T-helper 1 cell treated with Interleukin-12 subunit alpha and Interleukin-12 subunit beta and Interleukin-4 antibody, amounts not matched to agents 30 μg/mL and 1 μg/mL, for 36 hours (primary cell): Measurements from ENCODE around the gene GPR153.
A peak's percentile ranks its signal among the peaks of the same experiment; 100 is the strongest.
"Not testable (repeated sequence)": the region's sequence is repeated elsewhere in the genome, so short reads cannot be mapped to it uniquely, and the experiment has no call there.

ENCODE experiments used
- H3K27ac Mint-ChIP-seq: one replicate; pipeline ENCODE4 v1.8.0; 2021; ENCODE audit warnings: mild to moderate bottlenecking, mixed read lengths
- H3K27me3 Mint-ChIP-seq: one replicate; pipeline ENCODE4 v1.8.0; 2021; ENCODE audit warnings: low read depth, mixed read lengths
- H3K36me3 Mint-ChIP-seq: one replicate; pipeline ENCODE4 v1.8.0; 2021; ENCODE audit warnings: low read depth, mixed read lengths
- H3K4me1 Mint-ChIP-seq: one replicate; pipeline ENCODE4 v1.8.0; 2021; ENCODE audit warnings: low read depth, mixed read lengths
- H3K4me3 Mint-ChIP-seq: one replicate; pipeline ENCODE4 v1.8.0; 2021; ENCODE audit warnings: mild to moderate bottlenecking, moderate library complexity, mixed read lengths
- H3K9me3 Mint-ChIP-seq: one replicate; pipeline ENCODE4 v1.8.0; 2021; ENCODE audit warnings: mixed read lengths

The GPR153 gene

DNA sequence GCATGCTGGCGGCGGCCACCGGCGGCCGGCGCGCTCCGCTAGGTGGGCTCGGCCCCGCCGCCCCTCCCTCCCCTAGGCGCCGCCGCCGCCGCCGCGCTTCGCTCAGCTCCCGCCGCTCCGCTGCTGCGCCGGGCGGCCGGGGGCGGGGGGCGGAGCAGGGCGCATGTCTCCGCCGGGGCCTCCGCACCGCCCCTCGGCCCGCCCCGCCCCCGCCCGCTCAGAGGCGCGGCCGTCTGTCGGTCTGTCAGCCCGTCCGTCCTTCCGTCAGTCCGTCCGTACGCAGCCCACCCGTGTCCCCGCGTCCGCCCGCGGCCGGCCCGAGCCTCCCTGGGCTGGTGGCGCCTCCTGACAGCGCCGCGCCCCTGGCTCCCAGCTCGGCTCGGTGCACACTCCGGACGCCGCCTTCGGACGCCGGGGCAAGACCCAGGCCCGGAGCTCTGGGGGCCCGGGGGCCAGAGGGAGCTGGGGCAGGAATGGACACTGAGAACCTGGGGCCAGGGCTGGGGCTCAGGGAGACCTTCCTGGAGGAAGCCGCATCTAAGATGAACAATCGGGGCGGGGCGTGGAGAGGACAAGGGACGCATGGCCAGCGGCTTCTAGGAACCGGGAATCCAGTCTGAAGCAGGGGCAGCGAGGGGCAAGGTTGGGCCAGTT, at the start of gene GPR153:
Gene GPR153, minus strand, starts transcription at position 138 of the 654 bp plus-strand sequence. CDS start 6,193 bp downstream, outside the sequence.
- no peaks in the 10 kb centered on the region for H3K36me3 Mint-ChIP-seq
- H3K27me3 Mint-ChIP-seq, result peaks cover 28% of the 10 kb centered on the region
- peak within 1 kb of the TSS; percentile 44 for H3K4me3 Mint-ChIP-seq
- H3K4me1 Mint-ChIP-seq, result peaks cover 7% of the 10 kb centered on the region
- H3K9me3 Mint-ChIP-seq, result no peaks in the 10 kb centered on the region
- no peak within 1 kb of the TSS for H3K27ac Mint-ChIP-seq

DNA sequence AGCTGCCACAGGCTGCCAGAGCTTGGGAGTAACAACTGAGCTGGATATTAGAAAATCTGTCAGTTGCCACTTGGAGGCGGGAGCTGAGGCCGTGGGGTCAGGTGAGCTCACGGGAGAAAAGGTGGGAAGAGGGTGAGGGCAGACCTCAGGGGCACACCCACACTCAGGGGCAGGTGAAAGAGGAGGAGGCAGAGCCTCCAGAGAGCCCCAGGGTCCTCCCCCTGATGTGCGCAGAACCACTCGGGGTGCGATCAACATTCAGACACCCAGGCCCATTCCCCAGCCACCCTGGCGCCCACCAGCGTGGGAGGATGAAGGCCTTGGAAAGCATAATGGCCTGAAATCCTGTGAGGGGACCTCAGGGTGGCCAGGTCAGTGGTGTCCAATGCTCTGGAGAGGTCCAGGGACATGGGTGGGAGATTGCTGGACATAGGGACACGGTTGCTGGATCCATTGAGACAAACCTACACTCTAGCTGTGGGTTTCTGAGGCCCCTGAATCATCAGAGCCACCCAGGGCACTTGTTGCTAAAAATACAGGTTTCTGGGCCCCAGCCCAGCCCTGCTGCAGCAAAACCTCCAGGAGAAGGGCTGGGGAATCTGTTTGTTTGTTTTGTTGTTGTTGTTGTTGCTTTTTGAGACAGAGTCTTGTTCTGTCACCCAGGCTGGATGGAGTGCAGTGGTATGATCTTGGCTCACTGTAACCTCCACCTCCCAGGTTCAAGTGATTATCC, 49.4 kb upstream of the GPR153 start:
- Mint-ChIP-seq H3K27ac (no peak overlapping the region), H3K4me3 (no peak overlapping the region), H3K36me3 (peaks cover 9% of the 10 kb centered on the region), H3K4me1 (peaks cover 1% of the 10 kb centered on the region), H3K27me3 (no peaks in the 10 kb centered on the region), H3K9me3 (peaks cover 16% of the 10 kb centered on the region)

DNA sequence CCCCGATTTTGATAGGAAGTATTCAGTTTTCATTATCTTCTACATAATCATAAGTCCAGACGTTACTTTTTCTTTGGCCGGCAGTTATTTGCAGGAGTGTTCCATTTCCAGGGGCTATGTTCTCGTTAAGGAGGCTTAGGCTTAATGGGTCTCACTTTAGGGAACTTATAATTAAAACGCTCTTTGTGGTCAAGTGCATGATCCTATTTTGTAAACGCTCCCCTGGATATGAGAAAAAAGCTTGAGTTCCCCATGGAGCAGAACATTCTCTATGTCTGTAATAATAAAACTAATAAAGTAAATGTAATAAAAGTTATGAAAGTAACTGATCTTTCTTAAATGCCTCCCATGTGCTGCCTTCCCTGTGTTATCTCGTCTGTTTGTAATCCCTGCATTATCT, 48.7 kb upstream of the GPR153 start:
- peaks cover 16% of the 10 kb centered on the region for H3K9me3 Mint-ChIP-seq
- no peak overlapping the region for H3K4me3 Mint-ChIP-seq
- H3K27ac Mint-ChIP-seq, result peak overlapping the region; percentile 62

DNA sequence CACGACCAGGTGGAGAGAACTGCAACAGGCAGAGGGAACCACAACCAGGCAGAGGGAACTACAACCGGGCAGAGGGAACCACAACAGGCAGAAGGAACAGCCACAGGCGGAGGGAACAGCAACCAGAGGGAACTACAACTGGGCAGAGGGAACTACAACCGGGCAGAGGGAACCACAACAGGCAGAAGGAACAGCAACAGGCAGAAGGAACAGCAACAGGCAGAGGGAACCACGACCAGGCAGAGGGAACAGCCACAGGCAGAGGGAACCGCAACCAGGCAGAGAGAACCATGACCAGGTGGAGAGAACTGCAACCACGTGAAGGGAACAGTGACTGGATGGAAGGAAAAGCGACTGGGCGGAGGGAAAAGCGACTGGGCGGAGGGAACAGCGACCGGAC, 47.6 kb upstream of the GPR153 start:
- no peak overlapping the region for H3K27ac Mint-ChIP-seq
- H3K9me3 Mint-ChIP-seq, result peaks cover 16% of the 10 kb centered on the region
- H3K36me3 Mint-ChIP-seq, result peaks cover 9% of the 10 kb centered on the region
- H3K4me1 Mint-ChIP-seq, result peaks cover 1% of the 10 kb centered on the region
- H3K27me3 Mint-ChIP-seq, result no peaks in the 10 kb centered on the region
- H3K4me3 Mint-ChIP-seq, result no peak overlapping the region

More for the DNA sequence above, 48.7 kb upstream of the GPR153 start:
- H3K4me1 Mint-ChIP-seq, result peaks cover 1% of the 10 kb centered on the region
- no peaks in the 10 kb centered on the region for H3K27me3 Mint-ChIP-seq
- H3K36me3 Mint-ChIP-seq, result peaks cover 9% of the 10 kb centered on the region

DNA sequence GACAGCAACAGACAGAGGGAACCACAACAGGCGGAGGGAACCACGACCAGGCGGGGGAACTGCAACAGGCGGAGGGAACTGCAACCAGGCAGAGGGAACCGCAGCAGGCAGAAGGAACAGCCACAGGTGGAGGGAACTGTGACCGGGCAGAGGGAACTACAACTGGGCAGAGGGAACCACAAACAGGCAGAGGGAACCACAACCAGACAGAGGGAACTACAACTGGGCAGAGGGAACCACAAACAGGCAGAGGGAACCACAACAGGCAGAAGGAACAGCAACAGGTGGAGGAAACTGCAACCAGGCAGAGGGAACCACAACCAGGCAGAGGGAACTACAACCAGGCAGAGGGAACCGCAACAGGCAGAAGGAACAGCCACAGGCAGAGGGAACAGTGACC, 46.8 kb upstream of the GPR153 start:
- H3K27ac Mint-ChIP-seq, H3K27me3 Mint-ChIP-seq, H3K4me3 Mint-ChIP-seq, H3K4me1 Mint-ChIP-seq, H3K36me3 Mint-ChIP-seq: not testable (repeated sequence)
- peaks cover 16% of the 10 kb centered on the region for H3K9me3 Mint-ChIP-seq

DNA sequence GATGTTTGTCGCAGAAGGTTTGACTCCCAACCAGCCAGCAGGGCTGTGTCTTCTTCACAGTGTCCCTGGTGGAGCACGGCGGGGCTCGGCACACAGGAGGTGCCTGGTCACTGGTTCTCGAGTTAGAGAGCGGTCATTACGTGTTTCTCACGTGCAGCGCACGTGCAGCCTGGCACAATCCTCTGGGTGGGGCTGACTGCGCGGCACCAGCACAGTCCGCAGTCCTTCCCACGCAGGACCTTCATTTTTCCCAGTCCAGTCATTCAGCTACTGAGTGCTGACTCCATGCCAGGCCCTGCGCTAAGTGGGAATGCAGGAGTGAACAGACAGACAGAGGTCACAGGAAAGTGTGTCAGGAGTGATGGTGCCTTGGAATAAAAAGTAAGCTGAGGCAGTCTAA, 46.2 kb upstream of the GPR153 start:
- H3K27ac Mint-ChIP-seq, result no peak overlapping the region
- H3K4me3 Mint-ChIP-seq, result no peak overlapping the region
- peaks cover 9% of the 10 kb centered on the region for H3K36me3 Mint-ChIP-seq
- peaks cover 1% of the 10 kb centered on the region for H3K4me1 Mint-ChIP-seq
- peaks cover 16% of the 10 kb centered on the region for H3K9me3 Mint-ChIP-seq
- no peaks in the 10 kb centered on the region for H3K27me3 Mint-ChIP-seq

DNA sequence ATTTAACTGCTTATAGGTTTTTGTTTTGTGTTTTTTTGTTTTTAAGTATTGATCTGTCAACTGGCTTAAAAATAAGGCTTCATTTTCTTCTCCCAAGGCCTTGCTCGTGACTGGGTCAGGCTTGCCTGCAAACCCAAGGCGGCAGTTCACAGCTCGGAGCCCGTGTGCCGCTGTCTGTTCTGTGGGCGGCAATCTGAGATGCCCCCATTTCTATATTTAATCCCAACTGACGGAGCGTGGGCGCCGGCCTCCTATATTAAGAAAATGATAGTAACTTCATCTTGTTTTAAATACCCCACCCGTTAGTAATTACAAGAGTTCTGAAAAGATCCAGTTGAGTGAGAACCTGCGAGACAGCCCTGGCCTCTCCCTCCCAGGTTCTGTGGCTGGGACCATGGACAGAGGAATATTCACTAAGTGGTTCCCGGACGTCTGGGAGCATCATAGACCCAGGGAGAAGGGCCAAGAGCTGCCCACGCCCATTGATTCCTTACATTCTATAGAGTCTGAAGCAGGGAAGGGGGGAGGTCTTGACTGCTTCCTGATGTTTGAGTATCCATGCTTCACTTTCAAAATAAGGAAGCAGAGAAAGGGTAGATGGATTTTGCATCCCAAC, 42.6 kb upstream of the GPR153 start:
- Mint-ChIP-seq H3K4me1 (peaks cover 1% of the 10 kb centered on the region), H3K9me3 (peaks cover 15% of the 10 kb centered on the region), H3K27me3 (no peaks in the 10 kb centered on the region), H3K27ac (no peak overlapping the region), H3K4me3 (no peak overlapping the region), H3K36me3 (peaks cover 9% of the 10 kb centered on the region)

DNA sequence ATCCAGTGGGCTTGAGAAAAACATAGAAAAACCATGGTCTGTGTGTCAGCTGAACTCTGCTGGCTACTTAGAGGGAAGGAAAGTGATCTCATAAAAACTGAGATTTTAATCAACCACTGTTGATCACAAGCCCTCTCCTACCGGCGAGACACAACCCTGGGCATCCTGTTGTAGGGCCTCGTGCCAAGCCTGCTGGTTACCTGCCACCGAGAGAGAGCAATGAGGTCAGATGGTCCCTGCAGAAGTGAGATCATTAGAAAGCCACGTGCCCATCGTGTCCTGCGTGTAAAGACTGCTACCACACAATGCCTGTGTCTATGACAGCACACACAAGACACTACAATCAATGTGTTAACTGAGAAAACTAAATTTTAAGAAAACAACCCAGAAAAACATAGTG, 41.7 kb upstream of the GPR153 start:
- Mint-ChIP-seq H3K4me1 (peaks cover 1% of the 10 kb centered on the region), H3K27ac (no peak overlapping the region), H3K9me3 (peaks cover 6% of the 10 kb centered on the region), H3K36me3 (peaks cover 9% of the 10 kb centered on the region), H3K4me3 (no peak overlapping the region), H3K27me3 (no peaks in the 10 kb centered on the region)

DNA sequence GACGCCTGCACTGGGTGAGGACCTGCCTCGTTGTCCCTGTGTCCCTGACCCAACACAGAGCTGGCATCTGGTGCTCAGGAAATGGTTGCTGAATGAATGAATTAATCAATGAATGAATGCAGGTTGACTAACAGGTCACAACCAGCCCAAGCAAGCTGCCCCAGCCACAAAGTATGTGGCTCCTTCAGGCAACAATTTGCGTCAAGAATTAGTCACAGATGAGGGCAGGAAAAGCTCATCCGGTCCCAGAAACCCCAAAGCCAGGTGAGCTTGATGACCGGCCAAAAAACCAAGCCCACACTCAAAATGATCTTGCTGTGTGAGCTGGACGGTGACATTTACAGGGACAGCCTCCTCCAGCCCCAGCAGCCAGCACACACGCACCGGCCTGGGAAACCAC, 40.6 kb upstream of the GPR153 start:
- Mint-ChIP-seq H3K36me3 (peaks cover 2% of the 10 kb centered on the region), H3K9me3 (no peaks in the 10 kb centered on the region), H3K27ac (no peak overlapping the region), H3K4me3 (no peak overlapping the region), H3K4me1 (no peaks in the 10 kb centered on the region), H3K27me3 (no peaks in the 10 kb centered on the region)

DNA sequence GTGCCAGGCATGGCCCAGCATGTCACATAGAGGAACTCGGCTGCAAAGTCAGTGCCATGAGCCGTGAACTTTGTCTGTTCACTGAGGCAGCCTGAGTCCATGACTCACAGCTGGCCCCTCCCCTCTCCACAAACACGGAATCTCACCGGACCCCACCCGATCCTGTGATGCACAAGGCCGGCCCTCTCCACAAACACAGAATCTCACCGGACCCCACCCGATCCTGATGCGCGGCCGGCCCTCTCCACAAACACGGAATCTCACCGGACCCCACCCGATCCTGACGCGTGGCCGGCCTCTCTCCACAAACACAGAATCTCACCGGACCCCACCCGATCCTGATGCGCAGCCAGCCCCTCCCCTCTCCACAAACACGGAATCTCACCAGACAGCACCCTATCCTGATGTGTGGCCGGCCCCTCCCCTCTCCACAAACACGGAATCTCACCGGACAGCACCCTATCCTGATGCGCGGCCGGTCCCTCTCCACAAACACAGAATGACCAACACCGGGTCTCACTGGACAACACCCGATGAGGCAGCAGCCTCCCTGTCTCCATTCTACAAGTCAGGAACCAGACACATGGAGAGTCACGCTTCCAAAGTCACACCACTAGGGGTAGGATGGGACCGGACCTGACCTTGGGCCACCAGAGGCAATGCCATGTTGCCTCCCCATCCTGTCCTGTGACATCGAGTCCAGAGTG, 39.6 kb upstream of the GPR153 start:
- H3K27ac Mint-ChIP-seq, result no peak overlapping the region

DNA sequence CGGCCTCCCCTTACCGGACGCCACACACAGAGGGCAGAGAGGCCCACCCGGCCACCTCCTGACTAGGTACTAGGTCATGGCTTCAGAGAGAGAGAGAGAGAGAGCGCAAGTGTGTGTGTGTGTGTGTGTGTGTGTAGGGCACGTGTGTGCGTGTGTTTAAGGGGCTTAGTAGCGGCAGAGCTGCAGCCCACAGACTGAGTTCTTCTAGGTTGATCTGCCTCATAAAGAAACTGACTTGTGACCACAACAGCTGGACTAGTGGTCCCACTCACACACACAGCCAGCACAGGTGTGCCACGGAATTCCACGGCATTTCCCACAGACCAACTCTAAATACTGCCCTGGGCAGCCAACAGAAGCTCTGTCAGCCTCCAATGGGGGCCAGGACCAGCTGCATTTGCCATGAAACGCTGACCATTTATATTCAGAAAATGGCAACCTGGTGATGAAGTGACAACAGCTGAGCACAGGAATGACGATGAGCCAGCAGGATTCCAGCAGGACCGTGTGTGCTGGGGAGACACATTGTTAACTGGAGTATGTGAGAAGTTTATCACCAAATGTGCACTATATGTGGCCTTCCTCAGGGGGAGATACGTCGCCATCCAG, 38.8 kb upstream of the GPR153 start:
- H3K4me3 Mint-ChIP-seq, result no peak overlapping the region
- H3K4me1 Mint-ChIP-seq, result peaks cover 2% of the 10 kb centered on the region
- H3K9me3 Mint-ChIP-seq, result no peaks in the 10 kb centered on the region
- no peaks in the 10 kb centered on the region for H3K27me3 Mint-ChIP-seq
- H3K27ac Mint-ChIP-seq, result no peak overlapping the region
- H3K36me3 Mint-ChIP-seq, result peaks cover 2% of the 10 kb centered on the region

More for the DNA sequence above, 39.6 kb upstream of the GPR153 start:
- H3K4me3 Mint-ChIP-seq, result no peak overlapping the region
- H3K4me1 Mint-ChIP-seq, result no peaks in the 10 kb centered on the region
- peaks cover 2% of the 10 kb centered on the region for H3K36me3 Mint-ChIP-seq
- no peaks in the 10 kb centered on the region for H3K9me3 Mint-ChIP-seq
- no peaks in the 10 kb centered on the region for H3K27me3 Mint-ChIP-seq

DNA sequence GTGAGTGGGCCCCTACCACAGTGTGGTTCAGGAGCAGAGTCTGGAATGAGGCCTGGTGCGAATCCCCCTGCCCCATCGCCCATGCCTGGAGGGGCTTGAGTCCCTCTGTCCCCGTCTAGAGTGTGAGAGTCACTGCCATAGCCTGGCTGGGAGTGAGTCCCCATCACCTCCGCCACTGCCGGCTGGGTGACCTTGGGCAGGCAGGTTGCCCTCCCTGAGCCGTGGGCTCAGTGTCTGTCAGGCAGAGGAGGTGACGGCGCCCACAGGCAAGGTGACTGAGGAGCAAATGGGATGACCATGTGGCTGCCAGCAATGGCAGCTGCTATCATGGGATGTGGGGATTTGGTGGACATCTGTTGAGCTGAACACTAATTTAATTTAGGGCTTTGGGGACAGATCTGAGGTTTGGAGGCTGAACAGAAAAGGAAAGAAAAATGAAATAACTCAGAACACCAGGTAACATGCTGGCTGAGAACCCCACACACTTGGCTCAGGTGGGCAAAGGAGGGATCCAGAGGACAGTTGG, 38.1 kb upstream of the GPR153 start:
- H3K27ac Mint-ChIP-seq, result no peak overlapping the region
- peaks cover 2% of the 10 kb centered on the region for H3K36me3 Mint-ChIP-seq
- H3K4me3 Mint-ChIP-seq, result no peak overlapping the region
- no peaks in the 10 kb centered on the region for H3K27me3 Mint-ChIP-seq
- peaks cover 4% of the 10 kb centered on the region for H3K4me1 Mint-ChIP-seq
- no peaks in the 10 kb centered on the region for H3K9me3 Mint-ChIP-seq

DNA sequence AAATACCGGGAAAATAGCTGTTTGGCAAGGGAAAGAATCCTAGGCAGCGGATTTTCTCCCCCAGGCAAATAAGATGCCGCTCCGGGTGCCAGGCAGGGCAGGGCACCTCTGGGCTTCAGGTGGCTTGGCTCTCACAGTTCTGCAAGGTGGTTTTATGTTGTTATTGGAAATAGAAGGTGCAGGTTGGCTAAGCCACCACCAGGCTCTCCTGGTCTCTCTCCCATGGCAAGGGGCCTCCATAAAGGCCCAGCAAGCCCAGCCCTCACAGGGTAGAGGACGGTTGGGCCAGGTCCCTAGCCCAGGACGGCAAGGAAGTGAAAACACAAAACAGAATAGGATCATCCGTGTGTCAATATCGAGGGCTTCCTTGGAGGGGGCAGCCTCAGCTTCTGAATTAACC, 37.6 kb upstream of the GPR153 start:
- Mint-ChIP-seq H3K36me3 (peaks cover 3% of the 10 kb centered on the region), H3K4me1 (peaks cover 4% of the 10 kb centered on the region), H3K4me3 (no peak overlapping the region), H3K27me3 (no peaks in the 10 kb centered on the region), H3K9me3 (no peaks in the 10 kb centered on the region), H3K27ac (no peak overlapping the region)

DNA sequence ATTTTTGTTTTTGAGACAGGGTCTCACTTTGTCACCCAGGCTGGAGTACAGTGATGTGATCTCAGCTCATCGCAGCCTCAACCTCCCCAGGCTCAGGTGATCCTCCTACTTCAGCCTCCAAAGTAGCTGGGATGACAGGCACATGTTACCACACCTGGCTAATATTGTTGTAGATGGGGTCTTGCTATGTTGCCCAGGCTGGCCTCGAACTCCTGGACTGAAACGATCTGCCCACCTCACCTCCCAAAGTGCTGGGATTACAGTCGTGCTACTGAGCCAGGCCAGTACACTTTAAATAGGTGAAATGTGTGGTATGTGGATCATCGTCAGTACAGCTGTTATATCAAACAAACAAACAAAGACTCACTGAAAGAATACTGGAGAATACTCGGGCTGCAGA, 35.0 kb upstream of the GPR153 start:
- Mint-ChIP-seq H3K9me3 (no peaks in the 10 kb centered on the region), H3K4me3 (no peak overlapping the region), H3K27me3 (no peaks in the 10 kb centered on the region), H3K36me3 (peaks cover 4% of the 10 kb centered on the region), H3K27ac (no peak overlapping the region), H3K4me1 (peaks cover 4% of the 10 kb centered on the region)
